NOMO-1 treated with dmso at 0.1 percent for 144 hours (cell line): ENCODE results near the gene ASTL.
"Not testable (repeated sequence)": the region's sequence is repeated elsewhere in the genome, so short reads cannot be mapped to it uniquely, and the experiment has no call there.

Experiments
- DNase-seq: peaks from one replicate; lab custom pipeline; 2025; ENCODE audit not compliant: unreplicated experiment; lab: John Stamatoyannopoulos, UW

ASTL gene

GRCh38 chr2:96138179-96139145 lies at the start of gene ASTL:
Gene ASTL, minus strand, starts transcription at chr2:96138502. Its CDS starts 66 bp downstream, at chr2:96138436.
- DNase-seq = peak; percentile 11

- DNase-seq = no peak
These were observed 48.3 kb upstream of the ASTL start for GRCh38 chr2:96186562-96186961.

GRCh38 chr2:96185516-96185915 lies 47.2 kb upstream of the ASTL start:
- DNase-seq = no peak

- no peak for DNase-seq
These were observed 46.7 kb upstream of the ASTL start for GRCh38 chr2:96184989-96185388.

GRCh38 chr2:96184188-96184587 lies 45.9 kb upstream of the ASTL start:
- no peak for DNase-seq

GRCh38 chr2:96181529-96181928 lies 43.2 kb upstream of the ASTL start:
- no peak for DNase-seq

- no peak for DNase-seq
These were observed 42.2 kb upstream of the ASTL start for GRCh38 chr2:96180521-96180920.

- DNase-seq = no peak
These were observed 41.7 kb upstream of the ASTL start for GRCh38 chr2:96180002-96180401.

GRCh38 chr2:96176661-96177060 lies 38.4 kb upstream of the ASTL start:
- DNase-seq = no peak

GRCh38 chr2:96175951-96176350 lies 37.6 kb upstream of the ASTL start:
- no peak for DNase-seq

GRCh38 chr2:96174251-96175144 lies 36.2 kb upstream of the ASTL start:
- DNase-seq = peak; percentile 49

GRCh38 chr2:96171831-96172230 lies 33.5 kb upstream of the ASTL start:
- no peak for DNase-seq

- no peak for DNase-seq
These were observed 32.3 kb upstream of the ASTL start for GRCh38 chr2:96170626-96171025.

- no peak for DNase-seq
These were observed 31.7 kb upstream of the ASTL start for GRCh38 chr2:96169868-96170507.

GRCh38 chr2:96167407-96168013 lies 29.2 kb upstream of the ASTL start:
- no peak for DNase-seq

GRCh38 chr2:96164459-96165184 lies 26.3 kb upstream of the ASTL start:
- DNase-seq = no peak

- no peak for DNase-seq
These were observed 25.6 kb upstream of the ASTL start for GRCh38 chr2:96163768-96164429.

GRCh38 chr2:96163415-96163767 lies 25.1 kb upstream of the ASTL start:
- DNase-seq = no peak

GRCh38 chr2:96161898-96162297 lies 23.6 kb upstream of the ASTL start:
- no peak for DNase-seq

- not testable (repeated sequence) for DNase-seq
These were observed 22.1 kb upstream of the ASTL start for GRCh38 chr2:96160366-96160765.
